GM12878 (cell line): Measurements from ENCODE around the gene VAMP3. TPM values are rescaled to one million over a fixed set of nuclear protein-coding genes. Genes with fewer than 3 reads are reported as not detected.

ENCODE experiments used
- ATAC-seq: fragments of 200-7000 bp; cut with Tn5 transposase; 3 replicates; pipeline ENCODE4 v1.9.1; 2020; ENCODE audit warnings: mild to moderate bottlenecking, moderate library complexity
- BruUV-seq: library from RNA; stranded (reverse); fragments of 400-500 nt; replicated peaks from 2 replicates; lab custom pipeline; 2021; lab: Mats Ljungman, UMichigan
- CTCF ChIA-PET: fragments of 300-600 bp; sonication (Branson Sonifier 250); formaldehyde crosslinking; extraction: SDS; loops from one replicate; lab custom pipeline; 2021; ENCODE audit warnings: inconsistent platforms; lab: Yijun Ruan, JAX
- POLR2A ChIA-PET: fragments of 350-600 bp; formaldehyde crosslinking; extraction: SDS; loops from one replicate; lab custom pipeline; 2021; ENCODE audit warnings: inconsistent platforms; lab: Charles Lee
- RAD21 ChIA-PET: fragments of 300-600 bp; sonication (Branson Sonifier 250); formaldehyde crosslinking; loops from one replicate; lab custom pipeline; 2023; ENCODE audit warnings: antibody characterized with exemption; ENCODE audit not compliant: unreplicated experiment; lab: Charles Lee
- SMC1A ChIA-PET: fragments of 300-600 bp; sonication (Branson Sonifier 250); formaldehyde crosslinking; loops from one replicate; lab custom pipeline; 2023; ENCODE audit not compliant: unreplicated experiment, uncharacterized antibody; lab: Charles Lee
- DNase-seq: peaks from one replicate; pipeline ENCODE4 v3.0.0-alpha.2; 2011; ENCODE audit warnings: low read depth, low spot score
- FAIRE-seq: peaks from 3 replicates; lab custom pipeline; 2011; peaks lifted over from hg19 to GRCh38; lab: Jason Lieb, UNC
- H2AFZ ChIP-seq: 2 replicates; pipeline ENCODE4 v1.6.0; 2011; ENCODE audit warnings: low read depth, low read length, control low read depth; ENCODE audit not compliant: control insufficient read depth
- H3K27ac ChIP-seq: 2 replicates; pipeline ENCODE4 v1.5.1; 2011; ENCODE audit warnings: control low read depth; ENCODE audit not compliant: control insufficient read depth, insufficient read depth
- H3K27me3 ChIP-seq, 2 experiments: replicated peaks in 1 of 2; 2 replicates each; pipeline versions ENCODE4 v1.6.0 to v1.6.1; 2011; ENCODE audit warnings: low read length in 1 of 2; ENCODE audit not compliant: control insufficient read depth in 2 of 2, insufficient read depth in 2 of 2
- H3K36me3 ChIP-seq, 2 experiments: 2 replicates each; pipeline ENCODE4 v1.5.1; 2011; ENCODE audit warnings: low read length in 1 of 2; ENCODE audit not compliant: control insufficient read depth in 2 of 2, insufficient read depth in 2 of 2
- H3K4me1 ChIP-seq: 2 replicates; pipeline ENCODE4 v1.6.1; 2011; ENCODE audit warnings: mild to moderate bottlenecking, low read length, moderate library complexity, mixed read lengths; ENCODE audit not compliant: control insufficient read depth, insufficient read depth
- H3K4me2 ChIP-seq: 2 replicates; pipeline ENCODE4 v1.6.0; 2011; ENCODE audit warnings: control low read depth; ENCODE audit not compliant: control insufficient read depth, insufficient read depth
- H3K4me3 ChIP-seq: fragments of 200-600 bp; sonication (generic); 2 replicates; pipeline ENCODE4 v1.5.1; 2016
- H3K79me2 ChIP-seq: 2 replicates; pipeline ENCODE4 v1.6.0; 2011; ENCODE audit warnings: low read length; ENCODE audit not compliant: control insufficient read depth, insufficient read depth
- H3K9ac ChIP-seq: 2 replicates; pipeline ENCODE4 v1.8.0; 2011; ENCODE audit warnings: low read length, control low read depth, mixed read lengths; ENCODE audit not compliant: control insufficient read depth, insufficient read depth
- H3K9me3 ChIP-seq: replicated peaks from 3 replicates; pipeline ENCODE4 v1.5.1; 2011; ENCODE audit warnings: mild to moderate bottlenecking, low read length; ENCODE audit not compliant: control insufficient read depth, insufficient read depth
- H4K20me1 ChIP-seq: 2 replicates; pipeline ENCODE4 v1.6.0; 2011; ENCODE audit not compliant: control insufficient read depth, insufficient read depth
- ASH2L ChIP-seq: fragments of 300-600, 200-600 bp; sonication (generic); IDR thresholded peaks from 2 replicates; pipeline ENCODE4 v1.6.1; 2017; ENCODE audit warnings: low read depth, mild to moderate bottlenecking, borderline replicate concordance
- E2F8 ChIP-seq: fragments of 450-650 bp; IDR thresholded peaks from 2 replicates; pipeline ENCODE4 v1.6.1; 2018; ENCODE audit warnings: mild to moderate bottlenecking, low read depth, moderate library complexity; ENCODE audit not compliant: partially characterized antibody
- EGR1 ChIP-seq, 2 experiments: IDR thresholded peaks; 1 replicate in 1 of 2; 2 replicates in 1 of 2; pipeline ENCODE4 v1.6.1; 2011 to 2012; ENCODE audit warnings: low read depth in 2 of 2, low read length in 2 of 2, borderline replicate concordance in 1 of 2, mild to moderate bottlenecking in 1 of 2, moderate library complexity in 1 of 2
- HDAC6 ChIP-seq: fragments of 200-600 bp; sonication (generic); IDR thresholded peaks from one replicate; pipeline ENCODE4 v1.8.0; 2017; ENCODE audit warnings: antibody characterized with exemption; ENCODE audit not compliant: unreplicated experiment
- KLF5 ChIP-seq: fragments of 450-650 bp; IDR thresholded peaks from 2 replicates; pipeline ENCODE4 v1.6.1; 2014; ENCODE audit warnings: mild to moderate bottlenecking; ENCODE audit not compliant: partially characterized antibody
- NR2C2 ChIP-seq: IDR thresholded peaks from 2 replicates; pipeline ENCODE4 v1.6.1; 2011; ENCODE audit warnings: borderline replicate concordance, low read depth; ENCODE audit not compliant: control insufficient read depth, insufficient read length
- RFX5 ChIP-seq: IDR thresholded peaks from 2 replicates; pipeline ENCODE4 v1.6.1; 2011; ENCODE audit warnings: low read depth, low read length, improper control_type of control experiment
- SMARCA5 ChIP-seq: fragments of 450-650 bp; IDR thresholded peaks from 2 replicates; pipeline ENCODE4 v1.6.1; 2017; ENCODE audit warnings: mild to moderate bottlenecking
- YBX1 ChIP-seq: fragments of 450-650 bp; IDR thresholded peaks from 2 replicates; pipeline ENCODE4 v1.6.1; 2016; ENCODE audit warnings: antibody characterized with exemption
- WGBS: methylation state at CpG from one replicate; pipeline ENCODE4 v1.1.6; 2016; ENCODE audit warnings: low lambda C conversion rate; ENCODE audit not compliant: insufficient replicate concordance, insufficient coverage; ENCODE audit errors: missing lambda C conversion rate; 5-methylcytosine and 5-hydroxymethylcytosine counted together
- in situ Hi-C: fragments of 300-500 bp; cut with MboI; formaldehyde crosslinking; loops from 9 replicates; pipeline ENCODE4 v1.14.3; 2018; ENCODE audit warnings: mixed read lengths
- intact Hi-C: fragments of 100-400 bp; cut with micrococcal nuclease; formaldehyde crosslinking; loops from one replicate; pipeline ENCODE4 v1.14.2; 2022; ENCODE audit not compliant: unreplicated experiment
- polyA plus RNA-seq, 11 experiments: library from polyadenylated mRNA; depleted of rRNA in 4 of 11; unstranded in 6 of 11; stranded (reverse) in 5 of 11; fragments of >200 nt; fragmentation: Nextera tagmentation in 4 of 11; fragmentation: Illumina TruSeq in 1 of 11; extraction: Ambion mirVana in 4 of 11; extraction: Trizol in 1 of 11; gene quantifications; 1 replicate in 1 of 11; 2 replicates in 10 of 11; pipeline versions ENCODE4 v1.2.1 to v1.2.3, GENCODE V29; 2011 to 2016; ENCODE audit warnings: inconsistent platforms in 2 of 11, missing spikeins in 2 of 11, low read depth in 1 of 11
- total RNA-seq, 4 experiments: library from RNA; depleted of rRNA in 3 of 4; stranded (reverse); fragments of >200 nt in 3 of 4; fragmentation: Illumina TruSeq in 1 of 4; extraction: Trizol in 1 of 4; gene quantifications; 2 replicates each; pipeline versions ENCODE4 v1.2.1 to v1.2.3, GENCODE V29; 2013 to 2021
- TF ChIP-seq, protein P1 (sequence below): fragments of 450-650 bp; IDR thresholded peaks from 2 replicates; pipeline ENCODE4 v1.6.1; 2016; ENCODE audit warnings: mild to moderate bottlenecking, moderate library complexity, borderline replicate concordance
- TF ChIP-seq, protein P2 (sequence below): fragments of 450-650 bp; IDR thresholded peaks from 2 replicates; pipeline ENCODE4 v1.6.1; 2017; ENCODE audit warnings: mild to moderate bottlenecking, low read depth, inconsistent platforms; ENCODE audit not compliant: poor library complexity, severe bottlenecking

Gene VAMP3
- total and polyA plus RNA-seq, 10 of the 15 experiments (the other 5 are each of a cell fraction or from before 2014, with no cell fraction given): 4.8 to 24.9 (median 9.7) TPM

DNA sequence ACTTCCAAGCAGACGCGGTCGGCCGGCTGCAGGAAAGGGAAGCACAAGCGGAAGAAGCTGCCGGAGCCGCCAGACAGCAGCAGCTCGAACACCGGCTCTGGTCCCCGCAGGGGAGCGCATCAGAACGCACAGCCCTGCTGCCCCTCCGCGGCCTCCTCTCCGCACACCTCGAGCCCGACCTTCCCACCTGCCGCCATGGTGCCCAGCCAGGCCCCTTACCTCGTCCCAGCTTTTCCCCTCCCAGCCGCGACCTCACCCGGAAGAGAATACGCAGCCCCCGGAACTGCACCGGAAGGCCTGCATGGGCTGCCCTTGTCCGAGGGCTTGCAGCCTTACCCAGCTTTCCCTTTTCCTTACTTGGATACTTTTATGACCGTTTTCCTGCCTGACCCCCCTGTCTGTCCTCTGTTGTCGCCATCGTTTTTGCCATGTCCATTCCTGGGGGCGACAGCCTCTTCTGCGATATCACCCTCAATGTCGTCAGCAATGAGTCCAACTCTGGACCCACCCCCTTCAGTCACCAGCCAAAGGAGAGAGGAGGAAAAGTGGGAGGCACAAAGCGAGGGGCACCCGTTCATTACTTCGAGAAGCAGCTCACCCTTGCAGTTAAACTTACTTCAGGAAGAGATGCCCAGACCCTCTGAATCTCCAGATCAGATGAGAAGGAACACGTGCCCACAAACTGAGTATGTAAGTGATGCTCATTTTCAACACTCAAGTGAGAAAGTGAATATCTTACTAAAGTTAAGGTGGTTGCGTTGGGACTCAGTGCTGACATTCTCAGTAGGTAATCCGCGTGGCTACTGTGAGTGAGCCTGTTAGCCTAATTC, 56.2 kb downstream of the VAMP3 start:
- WGBS: 76% methylated on average over 39 of the region's 39 CpGs
- TF ChIP-seq SMARCA5: no peak
- TF ChIP-seq EGR1 (IDR thresholded peaks at IDR 0.05; ENCODE audit: borderline replicate concordance in 1 of 2, low read depth in 2 of 2, low read length in 2 of 2): no peak
- TF ChIP-seq, protein P1, sequence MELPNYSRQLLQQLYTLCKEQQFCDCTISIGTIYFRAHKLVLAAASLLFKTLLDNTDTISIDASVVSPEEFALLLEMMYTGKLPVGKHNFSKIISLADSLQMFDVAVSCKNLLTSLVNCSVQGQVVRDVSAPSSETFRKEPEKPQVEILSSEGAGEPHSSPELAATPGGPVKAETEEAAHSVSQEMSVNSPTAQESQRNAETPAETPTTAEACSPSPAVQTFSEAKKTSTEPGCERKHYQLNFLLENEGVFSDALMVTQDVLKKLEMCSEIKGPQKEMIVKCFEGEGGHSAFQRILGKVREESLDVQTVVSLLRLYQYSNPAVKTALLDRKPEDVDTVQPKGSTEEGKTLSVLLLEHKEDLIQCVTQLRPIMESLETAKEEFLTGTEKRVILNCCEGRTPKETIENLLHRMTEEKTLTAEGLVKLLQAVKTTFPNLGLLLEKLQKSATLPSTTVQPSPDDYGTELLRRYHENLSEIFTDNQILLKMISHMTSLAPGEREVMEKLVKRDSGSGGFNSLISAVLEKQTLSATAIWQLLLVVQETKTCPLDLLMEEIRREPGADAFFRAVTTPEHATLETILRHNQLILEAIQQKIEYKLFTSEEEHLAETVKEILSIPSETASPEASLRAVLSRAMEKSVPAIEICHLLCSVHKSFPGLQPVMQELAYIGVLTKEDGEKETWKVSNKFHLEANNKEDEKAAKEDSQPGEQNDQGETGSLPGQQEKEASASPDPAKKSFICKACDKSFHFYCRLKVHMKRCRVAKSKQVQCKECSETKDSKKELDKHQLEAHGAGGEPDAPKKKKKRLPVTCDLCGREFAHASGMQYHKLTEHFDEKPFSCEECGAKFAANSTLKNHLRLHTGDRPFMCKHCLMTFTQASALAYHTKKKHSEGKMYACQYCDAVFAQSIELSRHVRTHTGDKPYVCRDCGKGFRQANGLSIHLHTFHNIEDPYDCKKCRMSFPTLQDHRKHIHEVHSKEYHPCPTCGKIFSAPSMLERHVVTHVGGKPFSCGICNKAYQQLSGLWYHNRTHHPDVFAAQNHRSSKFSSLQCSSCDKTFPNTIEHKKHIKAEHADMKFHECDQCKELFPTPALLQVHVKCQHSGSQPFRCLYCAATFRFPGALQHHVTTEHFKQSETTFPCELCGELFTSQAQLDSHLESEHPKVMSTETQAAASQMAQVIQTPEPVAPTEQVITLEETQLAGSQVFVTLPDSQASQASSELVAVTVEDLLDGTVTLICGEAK: no peak; the same call in 1 of the 2 replicates
- TF ChIP-seq NR2C2: no peak
- TF ChIP-seq HDAC6: no peak
- TF ChIP-seq RFX5: no peak
- TF ChIP-seq YBX1: no peak
- no peak for TF ChIP-seq ASH2L
- TF ChIP-seq KLF5: no peak
- TF ChIP-seq, protein P2, sequence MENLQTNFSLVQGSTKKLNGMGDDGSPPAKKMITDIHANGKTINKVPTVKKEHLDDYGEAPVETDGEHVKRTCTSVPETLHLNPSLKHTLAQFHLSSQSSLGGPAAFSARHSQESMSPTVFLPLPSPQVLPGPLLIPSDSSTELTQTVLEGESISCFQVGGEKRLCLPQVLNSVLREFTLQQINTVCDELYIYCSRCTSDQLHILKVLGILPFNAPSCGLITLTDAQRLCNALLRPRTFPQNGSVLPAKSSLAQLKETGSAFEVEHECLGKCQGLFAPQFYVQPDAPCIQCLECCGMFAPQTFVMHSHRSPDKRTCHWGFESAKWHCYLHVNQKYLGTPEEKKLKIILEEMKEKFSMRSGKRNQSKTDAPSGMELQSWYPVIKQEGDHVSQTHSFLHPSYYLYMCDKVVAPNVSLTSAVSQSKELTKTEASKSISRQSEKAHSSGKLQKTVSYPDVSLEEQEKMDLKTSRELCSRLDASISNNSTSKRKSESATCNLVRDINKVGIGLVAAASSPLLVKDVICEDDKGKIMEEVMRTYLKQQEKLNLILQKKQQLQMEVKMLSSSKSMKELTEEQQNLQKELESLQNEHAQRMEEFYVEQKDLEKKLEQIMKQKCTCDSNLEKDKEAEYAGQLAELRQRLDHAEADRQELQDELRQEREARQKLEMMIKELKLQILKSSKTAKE: no peak
- TF ChIP-seq E2F8: no peak
- DNase-seq (no peak), FAIRE-seq (no peak), ATAC-seq (no peak)
- H3K4me2 ChIP-seq: no peak overlapping the region
- H4K20me1 ChIP-seq: no peaks in the 10 kb centered on the region
- H3K27ac ChIP-seq: no peak overlapping the region
- H3K27me3 ChIP-seq: no peaks in the 10 kb centered on the region
- BruUV-seq: no TSS peak
- no peak overlapping the region for H3K4me3 ChIP-seq
- ChIA-PET CTCF (no interaction called here), SMC1A (no interaction called here), RAD21 (no interaction called here), POLR2A (no interaction called here)
- H3K9me3 ChIP-seq: no peaks in the 10 kb centered on the region
- H3K36me3 ChIP-seq: no peaks in the 10 kb centered on the region
- no peak overlapping the region for H3K9ac ChIP-seq
- H2AFZ ChIP-seq: no peak overlapping the region
- no peaks in the 10 kb centered on the region for H3K79me2 ChIP-seq
- in situ Hi-C loops: no loop called here
- H3K4me1 ChIP-seq: peaks cover 4% of the 10 kb centered on the region
- intact Hi-C loops: no loop called here
